Stimulated activated CD8-positive, alpha-beta memory T cell treated with anti-CD3 and anti-CD28 coated beads, Interleukin-15, amount 100 ng/mL, for 1 hour (primary cell): ENCODE measurements around the gene ADAMTS18.

Source experiments
- DNase-seq: peaks from one replicate; pipeline ENCODE4 v3.0.0-alpha.2; 2020; ENCODE audit warnings: low read depth

The ADAMTS18 gene

GRCh38 chr16:77434022-77434529, 758 bp downstream of the ADAMTS18 start:
- no peak for DNase-seq

- no peak for DNase-seq
These were observed 1.7 kb downstream of the ADAMTS18 start for GRCh38 chr16:77433146-77433545.

GRCh38 chr16:77432264-77432663, 2.6 kb downstream of the ADAMTS18 start:
- no peak for DNase-seq

- no peak for DNase-seq
These were observed 3.8 kb downstream of the ADAMTS18 start for GRCh38 chr16:77430787-77431585.

GRCh38 chr16:77430360-77430759, 4.5 kb downstream of the ADAMTS18 start:
- no peak for DNase-seq

- DNase-seq = no peak
These were observed 9.8 kb downstream of the ADAMTS18 start for GRCh38 chr16:77424871-77425604.

GRCh38 chr16:77422196-77422784, 12.5 kb downstream of the ADAMTS18 start:
- DNase-seq = no peak

- DNase-seq = no peak
These were observed 17.8 kb downstream of the ADAMTS18 start for GRCh38 chr16:77416939-77417480.

- DNase-seq = no peak
These were observed 20.0 kb downstream of the ADAMTS18 start for GRCh38 chr16:77414752-77415231.

GRCh38 chr16:77410449-77410848, 24.4 kb downstream of the ADAMTS18 start:
- DNase-seq = no peak

GRCh38 chr16:77409311-77409710, 25.5 kb downstream of the ADAMTS18 start:
- DNase-seq = no peak

- DNase-seq = no peak
These were observed 26.2 kb downstream of the ADAMTS18 start for GRCh38 chr16:77408607-77409006.

- DNase-seq = no peak
These were observed 28.2 kb downstream of the ADAMTS18 start for GRCh38 chr16:77406680-77407079.

- DNase-seq = no peak
These were observed 30.1 kb downstream of the ADAMTS18 start for GRCh38 chr16:77404775-77405174.

- DNase-seq = no peak
These were observed 31.1 kb downstream of the ADAMTS18 start for GRCh38 chr16:77403732-77404131.

GRCh38 chr16:77402672-77403071, 32.2 kb downstream of the ADAMTS18 start:
- no peak for DNase-seq

- no peak for DNase-seq
These were observed 32.7 kb downstream of the ADAMTS18 start for GRCh38 chr16:77402118-77402517.

- DNase-seq = no peak
These were observed 35.3 kb downstream of the ADAMTS18 start for GRCh38 chr16:77399546-77399945.

GRCh38 chr16:77399066-77399465, 35.8 kb downstream of the ADAMTS18 start:
- DNase-seq = no peak

- DNase-seq = no peak
These were observed 36.3 kb downstream of the ADAMTS18 start for GRCh38 chr16:77398495-77398894.

- no peak for DNase-seq
These were observed 38.4 kb downstream of the ADAMTS18 start for GRCh38 chr16:77396461-77396860.

- DNase-seq = no peak
These were observed 40.1 kb downstream of the ADAMTS18 start for GRCh38 chr16:77394699-77395098.
